ENCODE data around the gene LAMC3. TPM values are rescaled to one million over a fixed set of nuclear protein-coding genes. Genes with fewer than 3 reads are reported as not detected.

The LAMC3 gene
- 0.01 TPM in 1 of 2 replicates, not detected in the other for polyA plus RNA-seq (2011; rRNA removed)
- polyA minus RNA-seq (2011; rRNA and poly(A)+ RNA removed) = 0.09 TPM in 1 of 2 replicates, not detected in the other

- no peak for DNase-seq (ENCODE audit: low read depth)
- Histone ChIP-seq H3K27me3 (ENCODE audit: control insufficient read depth, insufficient read depth, low read length) (peaks cover 33% of the 10 kb centered on the region), H3K4me3 (ENCODE audit: low read depth, low read length) (no peak within 1 kb of the TSS; the same call in 1 of the 2 replicates), H3K36me3 (ENCODE audit: control insufficient read depth, insufficient read depth, low read length) (no peaks in the 10 kb centered on the region)
- CTCF ChIA-PET = interaction anchor here (1.0 to 4.7 kb wide), 3 partner anchors 11 to 38 kb away, joined by 3 to 34 read pairs (median 25); no protein-coding TSS in a partner anchor
- TF ChIP-seq CTCF (IDR thresholded peaks at IDR 0.05; ENCODE audit: insufficient read depth, low read depth, low read length) = peak; percentile 44
- POLR2A ChIA-PET = no interaction called here
Measured at GRCh38 chr9:131008909-131009618, at the start of gene LAMC3. Gene LAMC3, plus strand, starts transcription at chr9:131009174. Its CDS starts 41 bp downstream, at chr9:131009215.

DNA sequence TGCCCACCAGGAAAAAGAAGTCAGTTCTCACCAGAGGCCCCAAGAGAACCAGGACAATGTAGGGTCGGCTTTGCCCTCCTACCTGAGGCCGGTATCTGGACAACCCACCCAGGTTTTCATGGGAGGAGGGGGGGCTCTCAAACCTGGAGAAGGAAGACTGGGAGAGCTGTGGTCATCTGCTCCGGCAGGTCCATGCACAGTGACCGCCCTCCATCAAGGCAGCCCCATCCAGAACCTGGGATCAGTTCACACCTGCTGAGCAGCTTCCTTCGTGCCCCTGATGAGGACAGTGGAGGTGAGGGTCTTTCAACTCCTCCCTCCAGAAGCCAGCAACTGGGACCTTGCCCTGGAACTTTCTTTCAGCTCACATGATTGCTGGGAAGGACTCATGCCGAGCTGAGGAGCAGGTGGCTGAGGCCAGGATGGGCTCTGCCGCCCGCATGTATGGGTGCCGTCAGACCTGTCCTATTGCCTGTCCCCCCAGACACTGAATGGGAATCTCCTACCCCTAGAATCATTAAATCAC lies 49.1 kb upstream of the LAMC3 start:
- no peak overlapping the region for H3K4me3 ChIP-seq (ENCODE audit: low read depth, low read length)
- ChIA-PET CTCF (interaction anchor here (0.5 to 1.9 kb wide), 2 partner anchors 38 to 94 kb away, joined by 3 to 5 read pairs; no protein-coding TSS in a partner anchor), POLR2A (no interaction called here)
- no peak for TF ChIP-seq CTCF (IDR thresholded peaks at IDR 0.05; ENCODE audit: insufficient read depth, low read depth, low read length)
- no peak for DNase-seq (ENCODE audit: low read depth)
- H3K36me3 ChIP-seq (ENCODE audit: control insufficient read depth, insufficient read depth, low read length) = no peaks in the 10 kb centered on the region
- H3K27me3 ChIP-seq (ENCODE audit: control insufficient read depth, insufficient read depth, low read length) = peaks cover 4% of the 10 kb centered on the region

- H3K36me3 ChIP-seq (ENCODE audit: control insufficient read depth, insufficient read depth, low read length) = no peaks in the 10 kb centered on the region
- no peak for DNase-seq (ENCODE audit: low read depth)
- no peak overlapping the region for H3K4me3 ChIP-seq (ENCODE audit: low read depth, low read length)
- no peak for TF ChIP-seq CTCF (IDR thresholded peaks at IDR 0.05; ENCODE audit: insufficient read depth, low read depth, low read length)
- POLR2A ChIA-PET = no interaction called here
- peaks cover 7% of the 10 kb centered on the region for H3K27me3 ChIP-seq (ENCODE audit: control insufficient read depth, insufficient read depth, low read length)
- CTCF ChIA-PET = interaction anchor here (1.9 kb wide), 1 partner anchor 38 kb away, joined by 5 read pairs; no protein-coding TSS in a partner anchor
Measured at GRCh38 chr9:130960522-130961378, 48.2 kb upstream of the LAMC3 start.

DNA sequence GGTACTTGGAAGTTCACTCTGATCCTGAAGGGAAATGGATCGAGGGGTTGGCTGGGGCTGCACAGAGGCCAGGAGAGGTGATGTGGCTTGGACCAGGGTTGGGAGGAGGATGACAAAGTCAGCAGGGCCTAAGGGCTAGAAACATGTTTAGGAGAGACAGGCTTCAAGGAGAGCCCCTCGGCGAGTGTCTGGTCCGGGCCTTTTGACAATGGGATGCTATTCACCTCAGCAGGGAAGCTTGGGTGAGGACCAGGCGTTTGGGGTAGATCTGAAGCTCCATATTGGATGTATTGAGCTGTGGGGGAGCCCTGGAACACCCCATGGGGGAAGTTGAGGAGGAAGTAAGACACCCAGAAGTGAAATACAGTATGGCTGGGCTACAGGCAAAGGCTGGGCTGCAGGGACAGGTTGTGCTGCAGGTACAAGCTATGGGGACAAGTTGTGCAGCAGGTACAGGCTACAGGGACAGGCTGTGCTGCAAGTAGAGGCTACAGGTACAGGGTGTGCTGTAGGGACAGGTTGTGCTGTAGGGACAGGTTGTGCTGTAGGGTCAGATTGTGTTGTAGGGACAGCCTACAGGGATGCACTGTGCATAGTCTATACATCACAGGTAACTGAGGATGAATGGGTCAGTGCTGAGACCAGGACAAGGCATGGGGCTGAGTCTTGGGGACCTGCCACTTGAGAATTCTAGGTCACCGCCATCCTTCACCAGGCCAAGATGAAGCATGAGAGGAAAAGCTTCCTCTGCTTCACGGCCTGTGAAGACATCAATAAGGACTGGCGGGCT lies 47.3 kb upstream of the LAMC3 start:
- DNase-seq (ENCODE audit: low read depth) = no peak
- H3K36me3 ChIP-seq (ENCODE audit: control insufficient read depth, insufficient read depth, low read length) = no peaks in the 10 kb centered on the region
- ChIA-PET POLR2A (no interaction called here), CTCF (interaction anchor here (1.0 to 1.7 kb wide), 5 partner anchors 28 to 261 kb away, joined by 3 to 6 read pairs (median 4); no protein-coding TSS in a partner anchor)
- TF ChIP-seq CTCF (IDR thresholded peaks at IDR 0.05; ENCODE audit: insufficient read depth, low read depth, low read length) = no peak
- peaks cover 7% of the 10 kb centered on the region for H3K27me3 ChIP-seq (ENCODE audit: control insufficient read depth, insufficient read depth, low read length)
- H3K4me3 ChIP-seq (ENCODE audit: low read depth, low read length) = no peak overlapping the region
